Stimulated activated CD4-positive, alpha-beta T cell treated with anti-CD3 and anti-CD28 coated beads, Interleukin-2, amount 100 ng/mL, for 48 hours (primary cell): ENCODE data around the gene CCDC154.

ENCODE experiments used
- DNase-seq, 2 donors: peaks; one replicate each; pipeline ENCODE4 v3.0.0-alpha.2; 2020

CCDC154 gene

DNA sequence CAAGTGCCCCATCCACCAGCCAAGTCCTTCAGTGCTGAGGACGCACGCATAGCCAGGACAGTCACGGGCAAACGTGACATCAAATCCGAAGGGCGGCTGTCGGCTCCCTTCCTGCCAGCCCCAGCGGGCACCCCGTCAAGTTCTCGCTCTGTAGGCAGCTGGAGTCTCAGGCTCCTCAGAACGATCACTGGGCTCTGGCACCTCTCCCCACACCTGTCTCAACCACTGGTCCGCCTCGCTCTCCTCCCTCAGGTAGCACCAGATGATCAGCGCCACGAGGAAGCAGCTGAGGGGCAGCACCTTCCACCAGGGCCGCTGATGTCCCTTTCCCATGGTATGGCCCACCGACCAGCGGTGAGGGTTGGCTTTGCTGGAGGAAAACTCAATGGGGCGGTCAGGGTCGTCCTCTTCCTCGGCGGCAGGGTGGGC, 24.2 kb downstream of the CCDC154 start:
- DNase-seq: no peak

GRCh38 chr16:1416521-1416941, 27.8 kb downstream of the CCDC154 start:
- no peak for DNase-seq

- peak; percentile 74 to 83 for DNase-seq
Observed at GRCh38 chr16:1414532-1415260, 29.7 kb downstream of the CCDC154 start, which contains the start of gene UNKL. TSS of gene UNKL (minus strand) at chr16:1414704. CDS start at chr16:1414691, 13 bp downstream.

DNA sequence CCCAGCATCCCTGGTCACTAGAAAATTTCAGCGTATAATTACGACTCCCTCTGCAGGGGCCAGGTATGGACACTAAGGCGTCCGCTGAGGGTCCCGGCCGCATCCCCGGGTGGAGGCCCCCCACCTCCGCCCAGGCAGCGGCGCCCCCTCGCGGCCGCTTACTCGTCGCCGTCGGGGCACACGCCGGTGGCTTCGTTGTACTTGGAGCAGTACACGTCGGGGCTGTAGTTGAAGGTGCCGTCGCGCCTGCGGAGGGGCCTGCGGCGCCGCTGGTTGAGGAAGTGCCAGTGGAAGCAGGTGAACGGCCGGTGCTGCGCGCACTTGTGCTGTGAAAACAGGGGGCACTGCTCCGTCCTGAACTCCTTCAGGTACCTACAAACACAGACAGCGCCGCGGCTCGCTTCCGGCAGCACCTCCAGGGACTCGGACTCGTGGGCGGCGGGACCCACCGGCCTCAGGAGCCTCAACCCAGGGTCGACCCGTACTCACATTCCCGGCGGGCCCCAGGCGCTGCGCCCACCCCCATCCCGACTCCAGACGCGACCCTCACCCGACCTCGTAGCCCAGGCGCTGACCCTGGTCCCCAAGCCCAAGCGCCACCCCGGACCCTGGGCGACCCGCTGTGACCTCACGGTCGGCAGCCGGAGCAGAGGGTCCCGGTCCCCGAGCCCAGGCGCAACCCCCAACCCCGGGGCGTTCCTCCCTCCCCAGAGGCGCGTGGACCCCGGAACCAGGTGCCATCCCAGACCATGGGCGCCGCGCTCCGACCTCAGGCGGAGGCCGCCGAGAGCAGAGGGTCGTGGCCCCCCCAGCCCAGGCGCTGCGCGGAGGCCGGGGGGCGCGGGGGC, 30.4 kb downstream of the CCDC154 start:
- peak; percentile 57 to 70 for DNase-seq

GRCh38 chr16:1412847-1413246, 31.5 kb downstream of the CCDC154 start:
- DNase-seq: no peak

- peak; percentile 97 to 98 for DNase-seq
Observed at GRCh38 chr16:1408171-1408837, 36.1 kb downstream of the CCDC154 start.

- DNase-seq: no peak
Observed at GRCh38 chr16:1407753-1408152, 36.6 kb downstream of the CCDC154 start.

DNA sequence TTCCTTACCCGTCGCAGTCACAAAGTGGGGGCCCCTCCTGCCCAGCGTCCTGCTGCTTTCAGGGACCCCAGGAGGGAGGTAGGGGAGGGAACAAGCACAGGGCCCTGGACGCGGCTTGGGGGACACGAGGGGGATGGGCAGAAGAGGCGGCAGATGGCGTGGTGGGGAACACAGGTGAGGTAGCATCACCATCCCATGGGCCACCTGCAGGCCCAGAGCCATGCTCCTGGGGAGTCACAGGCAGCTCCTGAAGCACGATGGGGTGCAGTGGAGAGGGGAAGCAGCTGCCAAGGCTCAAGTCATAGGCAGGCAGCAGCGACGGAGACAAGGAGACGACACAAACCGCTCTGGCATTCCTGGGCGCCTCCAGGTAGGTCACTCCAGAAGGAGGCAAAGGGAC, 40.6 kb downstream of the CCDC154 start:
- DNase-seq: no peak

DNA sequence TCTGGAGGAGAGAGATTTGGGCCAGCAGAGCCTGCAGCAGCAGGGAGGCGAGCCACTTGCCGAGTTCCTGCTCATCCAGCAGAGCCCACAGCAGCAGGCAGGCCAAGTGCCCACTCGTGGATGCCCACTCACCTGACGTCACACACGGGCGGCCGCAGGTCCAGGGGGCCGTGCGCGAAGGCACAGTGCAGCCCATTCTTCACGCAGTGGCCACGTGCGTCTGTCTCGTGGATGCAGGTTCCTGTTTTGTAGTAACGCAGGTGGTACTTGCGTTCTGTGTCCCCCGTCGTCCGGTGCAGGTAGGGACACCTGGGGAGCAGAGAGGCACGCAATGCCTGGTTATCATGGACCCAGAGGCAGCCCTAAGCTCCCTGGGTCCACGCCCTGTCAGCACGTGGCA, 41.3 kb downstream of the CCDC154 start:
- no peak for DNase-seq

GRCh38 chr16:1401758-1402154, 42.6 kb downstream of the CCDC154 start:
- no peak for DNase-seq

- DNase-seq: no peak
Observed at GRCh38 chr16:1401061-1401757, 43.1 kb downstream of the CCDC154 start.

GRCh38 chr16:1398826-1399581, 45.4 kb downstream of the CCDC154 start:
- DNase-seq: no peak

DNA sequence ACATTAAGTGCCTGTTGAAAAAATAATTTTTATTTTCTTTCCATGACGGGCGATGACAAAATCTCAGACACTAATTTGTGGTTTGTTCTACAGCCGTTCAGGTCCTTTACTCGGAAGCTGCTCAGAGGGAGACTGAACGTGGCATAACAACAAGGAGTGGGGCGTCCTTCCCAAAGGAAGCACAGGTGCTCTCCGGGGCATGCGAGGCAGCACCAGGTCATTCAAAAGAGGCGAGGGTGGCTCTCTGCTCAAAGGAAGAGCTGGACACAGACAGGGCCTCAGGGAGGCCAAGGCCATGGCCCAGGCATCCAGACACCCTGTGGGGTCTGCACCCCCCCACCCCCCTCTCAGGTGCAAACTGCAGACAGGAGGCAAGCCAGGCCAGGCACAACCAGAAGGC, 46.0 kb downstream of the CCDC154 start:
- no peak for DNase-seq

DNA sequence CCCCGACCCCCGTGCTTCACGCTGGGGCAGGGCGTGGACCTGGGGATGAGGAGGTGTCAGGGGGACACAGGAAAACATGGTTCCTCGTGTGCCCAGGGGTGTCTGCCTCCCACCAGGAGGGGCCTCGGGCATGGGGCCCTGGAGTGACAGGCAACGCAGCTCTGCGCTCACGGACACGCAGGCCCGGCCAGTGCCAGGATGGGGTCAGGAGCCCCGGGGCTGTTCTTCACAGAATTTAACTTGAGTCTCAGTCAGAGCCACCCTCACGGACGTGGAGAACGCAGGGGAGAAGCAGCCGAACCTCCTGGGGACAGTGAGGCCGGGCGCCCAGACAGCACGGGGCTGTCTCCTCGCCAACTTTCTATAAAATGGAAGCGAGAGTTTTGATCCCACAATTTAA, 46.6 kb downstream of the CCDC154 start:
- no peak for DNase-seq

GRCh38 chr16:1395444-1396031, 48.8 kb downstream of the CCDC154 start:
- no peak for DNase-seq

GRCh38 chr16:1394367-1394951, 49.9 kb downstream of the CCDC154 start:
- no peak for DNase-seq

GRCh38 chr16:1393613-1394176, 50.7 kb downstream of the CCDC154 start:
- no peak for DNase-seq

DNA sequence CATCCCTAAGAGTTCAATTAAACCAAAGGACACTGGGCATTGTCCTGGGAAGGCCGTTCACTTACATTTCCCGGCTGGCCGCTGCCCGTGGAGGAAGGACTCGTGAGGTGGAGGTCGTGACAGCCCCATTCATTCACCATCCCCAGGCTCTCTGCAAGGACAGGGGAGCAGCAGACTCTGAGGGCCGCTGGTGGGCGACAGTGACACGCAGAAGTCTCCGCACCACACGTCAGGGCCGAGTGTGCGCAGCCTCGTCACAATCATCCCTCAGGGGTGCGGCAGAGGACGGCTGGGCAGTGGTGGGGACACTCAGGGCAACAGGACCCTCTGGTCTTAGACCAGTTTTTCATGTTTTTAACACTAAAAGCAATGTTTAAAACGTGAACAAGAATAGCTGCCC, 51.5 kb downstream of the CCDC154 start:
- no peak for DNase-seq

DNA sequence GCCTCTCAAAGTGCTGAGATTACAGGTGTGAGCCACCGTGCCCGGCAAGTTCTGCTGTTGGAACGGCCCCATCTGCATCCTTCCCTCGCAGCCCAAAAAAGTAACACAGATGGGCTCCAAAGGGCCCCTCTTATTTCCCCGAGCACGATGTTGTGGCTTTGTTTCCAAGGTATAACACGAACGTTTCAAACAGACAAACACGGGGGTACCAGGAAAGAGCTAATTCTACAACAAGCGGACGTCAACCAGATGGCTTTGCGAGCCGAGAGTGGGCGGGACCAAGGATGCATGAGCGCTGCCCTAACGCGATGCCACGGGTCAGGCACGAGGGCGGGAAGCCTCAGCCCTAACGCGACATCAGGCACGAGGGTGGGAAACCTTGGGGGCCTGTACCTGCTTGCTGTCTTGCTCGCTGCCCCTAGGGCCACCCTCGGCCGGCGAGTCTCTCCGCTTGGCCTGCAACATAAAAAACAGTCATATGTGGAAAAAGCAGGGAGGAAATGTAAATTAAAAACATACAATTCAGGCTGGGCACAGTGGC, 54.0 kb downstream of the CCDC154 start:
- DNase-seq: no peak

DNA sequence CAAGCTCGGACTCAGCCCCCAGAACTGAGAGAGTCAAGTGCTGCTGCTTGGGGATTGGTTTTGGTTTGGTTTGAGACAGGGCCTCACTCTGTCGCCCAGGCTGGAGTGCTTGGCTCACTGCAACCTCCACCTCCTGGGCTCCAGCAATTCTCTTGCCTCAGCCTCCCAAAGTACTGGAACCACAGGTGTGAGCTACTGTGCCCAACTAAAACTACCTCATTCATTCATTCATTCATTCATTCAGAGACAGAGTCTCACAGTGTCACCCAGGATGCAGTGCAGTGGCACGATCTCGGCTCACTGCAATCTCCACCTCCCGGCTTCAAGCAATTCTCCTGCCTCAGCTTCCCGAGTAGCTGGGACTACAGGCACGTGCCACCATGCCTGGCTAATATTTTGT, 54.6 kb downstream of the CCDC154 start:
- no peak for DNase-seq

- no peak for DNase-seq
Observed at GRCh38 chr16:1387331-1387730, 57.0 kb downstream of the CCDC154 start.
